ENCODE data around the gene HTRA3. TPM values are rescaled to one million over a fixed set of nuclear protein-coding genes. Genes with fewer than 3 reads are reported as not detected.

Gene HTRA3
- total and polyA plus RNA-seq, 2 experiments from 2014 or later: 1.3 to 3.6 TPM

DNA sequence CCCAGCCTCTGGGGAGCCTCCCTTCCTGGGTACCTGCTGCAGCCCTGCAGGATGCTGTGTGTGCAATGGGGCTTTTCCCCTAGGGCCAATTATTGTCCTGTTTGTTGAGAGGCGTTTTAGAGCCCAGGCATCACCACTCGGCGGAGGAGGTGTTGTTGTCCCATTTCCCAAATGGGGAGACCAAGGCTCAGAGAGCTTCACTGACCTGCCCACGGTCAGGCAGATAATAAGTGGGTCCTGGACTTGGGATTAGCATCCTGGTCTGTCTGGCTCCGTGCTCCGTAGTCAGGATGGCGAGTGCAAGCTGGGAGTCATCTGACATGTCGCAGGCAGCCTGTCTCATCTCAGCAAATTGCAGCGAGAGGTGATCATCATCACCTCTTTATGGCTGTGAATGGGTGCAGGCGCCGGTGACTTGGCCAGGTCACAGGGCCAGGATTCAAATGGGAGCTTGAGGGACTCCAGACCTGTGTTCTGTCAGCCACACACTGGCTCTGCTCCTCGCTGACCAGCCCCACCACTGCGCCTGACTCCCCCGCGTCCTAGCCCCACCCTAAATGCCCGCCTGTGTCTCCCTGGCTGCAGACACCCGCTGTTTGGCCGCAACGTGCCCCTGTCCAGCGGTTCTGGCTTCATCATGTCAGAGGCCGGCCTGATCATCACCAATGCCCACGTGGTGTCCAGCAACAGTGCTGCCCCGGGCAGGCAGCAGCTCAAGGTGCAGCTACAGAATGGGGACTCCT is 16.6 kb downstream of the HTRA3 start:
- no peaks in the 10 kb centered on the region for H3K9me2 ChIP-seq (ENCODE audit: insufficient read depth)
- H3K27me3 ChIP-seq (ENCODE audit: insufficient read depth): no peaks in the 10 kb centered on the region
- Mint-ChIP-seq H3K4me1 (no peaks in the 10 kb centered on the region; the same call in 2 of the 3 replicates), H3K9me3 (no peaks in the 10 kb centered on the region), H3K4me3 (no peak overlapping the region), H3K27me3 (ENCODE audit: insufficient read depth, low read depth, poor library complexity) (peaks cover 8% of the 10 kb centered on the region), H3K36me3 (ENCODE audit: low read depth) (no peaks in the 10 kb centered on the region), H3K27ac (no peak overlapping the region)
- ATAC-seq: no peak
- H3K27ac ChIP-seq (ENCODE audit: low read depth): no peak overlapping the region
- no peaks in the 10 kb centered on the region; the same call in 1 of the 2 replicates for H4K20me1 ChIP-seq (replicated peaks; ENCODE audit: insufficient read depth)
- no peaks in the 10 kb centered on the region for H3F3A ChIP-seq (replicated peaks; ENCODE audit: low read depth)
- no peaks in the 10 kb centered on the region for H3K79me2 ChIP-seq (replicated peaks; ENCODE audit: insufficient read depth)
- H3K4me2 ChIP-seq: no peak overlapping the region
- H3K36me3 ChIP-seq (ENCODE audit: insufficient read depth): no peaks in the 10 kb centered on the region
- TF ChIP-seq, protein P1, sequence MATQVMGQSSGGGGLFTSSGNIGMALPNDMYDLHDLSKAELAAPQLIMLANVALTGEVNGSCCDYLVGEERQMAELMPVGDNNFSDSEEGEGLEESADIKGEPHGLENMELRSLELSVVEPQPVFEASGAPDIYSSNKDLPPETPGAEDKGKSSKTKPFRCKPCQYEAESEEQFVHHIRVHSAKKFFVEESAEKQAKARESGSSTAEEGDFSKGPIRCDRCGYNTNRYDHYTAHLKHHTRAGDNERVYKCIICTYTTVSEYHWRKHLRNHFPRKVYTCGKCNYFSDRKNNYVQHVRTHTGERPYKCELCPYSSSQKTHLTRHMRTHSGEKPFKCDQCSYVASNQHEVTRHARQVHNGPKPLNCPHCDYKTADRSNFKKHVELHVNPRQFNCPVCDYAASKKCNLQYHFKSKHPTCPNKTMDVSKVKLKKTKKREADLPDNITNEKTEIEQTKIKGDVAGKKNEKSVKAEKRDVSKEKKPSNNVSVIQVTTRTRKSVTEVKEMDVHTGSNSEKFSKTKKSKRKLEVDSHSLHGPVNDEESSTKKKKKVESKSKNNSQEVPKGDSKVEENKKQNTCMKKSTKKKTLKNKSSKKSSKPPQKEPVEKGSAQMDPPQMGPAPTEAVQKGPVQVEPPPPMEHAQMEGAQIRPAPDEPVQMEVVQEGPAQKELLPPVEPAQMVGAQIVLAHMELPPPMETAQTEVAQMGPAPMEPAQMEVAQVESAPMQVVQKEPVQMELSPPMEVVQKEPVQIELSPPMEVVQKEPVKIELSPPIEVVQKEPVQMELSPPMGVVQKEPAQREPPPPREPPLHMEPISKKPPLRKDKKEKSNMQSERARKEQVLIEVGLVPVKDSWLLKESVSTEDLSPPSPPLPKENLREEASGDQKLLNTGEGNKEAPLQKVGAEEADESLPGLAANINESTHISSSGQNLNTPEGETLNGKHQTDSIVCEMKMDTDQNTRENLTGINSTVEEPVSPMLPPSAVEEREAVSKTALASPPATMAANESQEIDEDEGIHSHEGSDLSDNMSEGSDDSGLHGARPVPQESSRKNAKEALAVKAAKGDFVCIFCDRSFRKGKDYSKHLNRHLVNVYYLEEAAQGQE (IDR thresholded peaks at IDR 0.05; ENCODE audit: unreplicated experiment): no peak
- TF ChIP-seq, protein P2, sequence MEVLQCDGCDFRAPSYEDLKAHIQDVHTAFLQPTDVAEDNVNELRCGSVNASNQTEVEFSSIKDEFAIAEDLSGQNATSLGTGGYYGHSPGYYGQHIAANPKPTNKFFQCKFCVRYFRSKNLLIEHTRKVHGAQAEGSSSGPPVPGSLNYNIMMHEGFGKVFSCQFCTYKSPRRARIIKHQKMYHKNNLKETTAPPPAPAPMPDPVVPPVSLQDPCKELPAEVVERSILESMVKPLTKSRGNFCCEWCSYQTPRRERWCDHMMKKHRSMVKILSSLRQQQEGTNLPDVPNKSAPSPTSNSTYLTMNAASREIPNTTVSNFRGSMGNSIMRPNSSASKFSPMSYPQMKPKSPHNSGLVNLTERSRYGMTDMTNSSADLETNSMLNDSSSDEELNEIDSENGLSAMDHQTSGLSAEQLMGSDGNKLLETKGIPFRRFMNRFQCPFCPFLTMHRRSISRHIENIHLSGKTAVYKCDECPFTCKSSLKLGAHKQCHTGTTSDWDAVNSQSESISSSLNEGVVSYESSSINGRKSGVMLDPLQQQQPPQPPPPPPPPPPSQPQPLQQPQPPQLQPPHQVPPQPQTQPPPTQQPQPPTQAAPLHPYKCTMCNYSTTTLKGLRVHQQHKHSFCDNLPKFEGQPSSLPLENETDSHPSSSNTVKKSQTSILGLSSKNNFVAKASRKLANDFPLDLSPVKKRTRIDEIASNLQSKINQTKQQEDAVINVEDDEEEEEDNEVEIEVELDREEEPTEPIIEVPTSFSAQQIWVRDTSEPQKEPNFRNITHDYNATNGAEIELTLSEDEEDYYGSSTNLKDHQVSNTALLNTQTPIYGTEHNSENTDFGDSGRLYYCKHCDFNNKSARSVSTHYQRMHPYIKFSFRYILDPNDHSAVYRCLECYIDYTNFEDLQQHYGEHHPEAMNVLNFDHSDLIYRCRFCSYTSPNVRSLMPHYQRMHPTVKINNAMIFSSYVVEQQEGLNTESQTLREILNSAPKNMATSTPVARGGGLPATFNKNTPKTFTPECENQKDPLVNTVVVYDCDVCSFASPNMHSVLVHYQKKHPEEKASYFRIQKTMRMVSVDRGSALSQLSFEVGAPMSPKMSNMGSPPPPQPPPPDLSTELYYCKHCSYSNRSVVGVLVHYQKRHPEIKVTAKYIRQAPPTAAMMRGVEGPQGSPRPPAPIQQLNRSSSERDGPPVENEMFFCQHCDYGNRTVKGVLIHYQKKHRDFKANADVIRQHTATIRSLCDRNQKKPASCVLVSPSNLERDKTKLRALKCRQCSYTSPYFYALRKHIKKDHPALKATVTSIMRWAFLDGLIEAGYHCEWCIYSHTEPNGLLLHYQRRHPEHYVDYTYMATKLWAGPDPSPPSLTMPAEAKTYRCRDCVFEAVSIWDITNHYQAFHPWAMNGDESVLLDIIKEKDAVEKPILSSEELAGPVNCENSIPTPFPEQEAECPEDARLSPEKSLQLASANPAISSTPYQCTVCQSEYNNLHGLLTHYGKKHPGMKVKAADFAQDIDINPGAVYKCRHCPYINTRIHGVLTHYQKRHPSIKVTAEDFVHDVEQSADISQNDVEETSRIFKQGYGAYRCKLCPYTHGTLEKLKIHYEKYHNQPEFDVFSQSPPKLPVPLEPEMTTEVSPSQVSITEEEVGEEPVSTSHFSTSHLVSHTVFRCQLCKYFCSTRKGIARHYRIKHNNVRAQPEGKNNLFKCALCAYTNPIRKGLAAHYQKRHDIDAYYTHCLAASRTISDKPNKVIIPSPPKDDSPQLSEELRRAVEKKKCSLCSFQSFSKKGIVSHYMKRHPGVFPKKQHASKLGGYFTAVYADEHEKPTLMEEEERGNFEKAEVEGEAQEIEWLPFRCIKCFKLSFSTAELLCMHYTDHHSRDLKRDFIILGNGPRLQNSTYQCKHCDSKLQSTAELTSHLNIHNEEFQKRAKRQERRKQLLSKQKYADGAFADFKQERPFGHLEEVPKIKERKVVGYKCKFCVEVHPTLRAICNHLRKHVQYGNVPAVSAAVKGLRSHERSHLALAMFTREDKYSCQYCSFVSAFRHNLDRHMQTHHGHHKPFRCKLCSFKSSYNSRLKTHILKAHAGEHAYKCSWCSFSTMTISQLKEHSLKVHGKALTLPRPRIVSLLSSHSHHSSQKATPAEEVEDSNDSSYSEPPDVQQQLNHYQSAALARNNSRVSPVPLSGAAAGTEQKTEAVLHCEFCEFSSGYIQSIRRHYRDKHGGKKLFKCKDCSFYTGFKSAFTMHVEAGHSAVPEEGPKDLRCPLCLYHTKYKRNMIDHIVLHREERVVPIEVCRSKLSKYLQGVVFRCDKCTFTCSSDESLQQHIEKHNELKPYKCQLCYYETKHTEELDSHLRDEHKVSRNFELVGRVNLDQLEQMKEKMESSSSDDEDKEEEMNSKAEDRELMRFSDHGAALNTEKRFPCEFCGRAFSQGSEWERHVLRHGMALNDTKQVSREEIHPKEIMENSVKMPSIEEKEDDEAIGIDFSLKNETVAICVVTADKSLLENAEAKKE (CRISPR knock-in tag; IDR thresholded peaks at IDR 0.05): no peak
- no peak for TF ChIP-seq ZNF114 (CRISPR knock-in tag; IDR thresholded peaks at IDR 0.05)
- TF ChIP-seq EZH2 (IDR thresholded peaks at IDR 0.05; ENCODE audit: low read depth, unreplicated experiment): no peak
- no peak for TF ChIP-seq EZH2phosphoT487 (IDR thresholded peaks at IDR 0.05; ENCODE audit: unreplicated experiment)
- no peaks in the 10 kb centered on the region for H3K4me1 ChIP-seq (ENCODE audit: insufficient read depth)
- H2AFZ ChIP-seq: no peak overlapping the region
- no peak for DNase-seq (ENCODE audit: low spot score)
- no peak overlapping the region for H3K4me3 ChIP-seq
